8988T (cell line): ENCODE results near the gene ZNF784.
A peak's percentile ranks its signal among the peaks of the same experiment; 100 is the strongest.

Experiments
- DNase-seq: peaks from one replicate; pipeline ENCODE4 v3.0.0; 2011

The ZNF784 gene

DNA sequence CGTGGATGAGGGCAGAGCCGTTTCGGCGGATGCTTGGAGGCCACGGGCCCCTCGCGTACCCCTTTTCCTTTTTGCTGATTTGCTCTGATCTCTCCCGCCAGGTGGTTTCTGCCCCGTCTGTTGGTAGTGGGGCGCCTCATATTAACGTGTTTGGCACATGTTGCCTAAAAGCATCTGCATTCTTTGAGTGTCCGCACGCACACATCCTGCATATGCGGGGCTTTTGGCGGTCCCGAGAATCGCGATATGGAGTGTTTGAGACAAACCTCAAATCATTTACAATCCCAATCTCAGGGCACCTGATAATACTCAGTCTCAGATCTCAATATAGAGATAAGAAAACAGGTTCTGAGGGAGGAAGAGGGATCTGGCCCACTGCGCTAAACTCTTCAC lies 31.3 kb upstream of the ZNF784 start:
- DNase-seq, result no peak

- peak; percentile 83 for DNase-seq
Observed at GRCh38 chr19:55654868-55655647, 30.7 kb upstream of the ZNF784 start, which contains the start of gene U2AF2. TSS of gene U2AF2 (plus strand) at chr19:55655035. CDS start at chr19:55655105, 70 bp downstream.

GRCh38 chr19:55654323-55654867 lies 30.0 kb upstream of the ZNF784 start:
- no peak for DNase-seq

- DNase-seq, result peak; percentile 88
Observed at GRCh38 chr19:55653651-55654322, 29.4 kb upstream of the ZNF784 start.

DNA sequence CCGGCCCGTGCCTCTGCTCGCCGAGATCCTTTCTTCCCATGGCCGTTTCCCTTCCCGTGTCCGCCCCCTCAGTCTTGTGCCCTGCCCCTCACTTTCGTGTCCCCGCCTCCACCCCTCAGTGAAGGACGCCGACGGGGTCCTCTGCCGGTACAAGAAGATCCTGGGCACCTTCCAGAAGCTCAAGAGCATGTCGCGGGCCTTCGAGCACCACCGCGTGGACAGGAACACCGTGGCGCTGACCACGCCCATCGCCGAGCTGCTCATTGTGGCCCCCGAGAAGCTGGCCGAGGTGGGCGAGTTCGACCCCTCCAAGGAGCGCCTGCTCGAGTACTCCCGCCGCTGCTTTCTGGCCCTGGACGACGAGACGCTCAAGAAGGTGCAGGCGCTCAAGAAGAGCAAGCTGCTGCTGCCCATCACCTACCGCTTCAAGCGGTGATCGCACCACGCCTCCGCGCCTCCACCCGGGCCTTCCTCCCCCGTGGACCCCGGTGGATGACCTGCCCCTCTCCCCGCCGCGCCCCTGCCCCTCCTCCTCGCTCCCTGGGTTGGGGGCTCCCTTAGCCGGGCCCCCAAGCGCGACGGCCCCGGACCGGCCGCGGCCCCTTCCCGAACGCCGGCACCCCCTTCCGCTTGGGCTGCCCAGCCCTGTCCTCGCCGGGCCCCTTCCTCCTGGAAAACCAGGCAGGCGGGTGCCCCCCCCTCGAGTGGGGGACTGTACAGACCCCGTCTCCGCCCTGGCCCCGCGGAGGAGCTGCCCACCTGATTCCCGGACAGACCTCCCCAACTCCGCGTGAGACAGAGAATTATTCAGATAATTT lies 28.2 kb upstream of the ZNF784 start:
- DNase-seq, result no peak

GRCh38 chr19:55651236-55651635 lies 26.9 kb upstream of the ZNF784 start:
- no peak for DNase-seq

DNA sequence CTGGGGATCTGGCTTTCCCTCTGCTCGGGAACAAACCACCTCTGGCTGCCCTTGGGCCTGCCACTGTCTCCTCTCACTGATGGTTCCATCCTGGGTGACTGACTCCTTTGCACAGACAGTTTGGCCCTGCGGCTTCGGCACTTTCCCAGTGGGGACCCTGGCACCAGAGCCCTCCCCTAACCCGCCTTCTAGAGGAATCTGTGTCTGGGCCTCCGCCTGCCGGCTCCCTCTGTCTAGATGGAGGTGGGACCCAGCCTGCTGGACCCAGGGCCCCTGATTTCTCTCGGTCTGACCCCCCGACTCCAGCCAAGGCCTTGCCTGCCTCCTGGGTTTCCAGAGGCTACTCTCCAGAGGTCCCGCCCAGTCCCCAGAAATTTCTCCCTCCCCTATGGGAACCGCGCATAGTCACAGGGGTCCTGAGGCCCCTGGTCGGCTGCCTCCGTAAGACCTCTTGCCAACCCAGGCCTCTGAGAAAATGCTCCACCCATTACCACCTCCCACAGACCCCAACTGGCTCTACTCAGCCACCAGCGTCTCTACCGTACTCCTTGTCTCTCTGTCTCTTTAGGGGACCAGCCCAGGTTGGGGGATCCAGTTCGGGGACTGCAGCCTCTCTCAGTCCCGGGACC lies 26.4 kb upstream of the ZNF784 start:
- DNase-seq, result no peak

DNA sequence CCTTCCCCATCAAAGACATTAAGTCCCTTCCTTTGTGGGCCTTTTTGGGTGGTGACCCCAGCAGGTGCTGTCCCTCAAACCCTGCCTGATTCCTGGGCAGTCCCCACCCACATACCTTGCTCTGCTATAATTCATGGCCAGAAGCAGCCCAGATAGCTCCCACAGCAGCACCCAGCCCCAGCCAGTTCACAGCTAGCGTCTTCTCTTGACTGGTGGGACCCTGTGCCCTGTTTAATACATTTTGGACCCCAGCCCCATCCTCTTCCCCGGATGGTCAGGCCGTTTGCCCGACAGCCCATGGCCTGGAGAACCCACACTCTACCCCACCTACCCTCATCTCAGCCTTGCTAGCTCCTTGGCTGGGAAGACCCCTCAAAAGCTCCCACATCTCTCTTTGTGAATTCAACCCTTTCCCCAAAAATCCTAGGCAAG lies 25.8 kb upstream of the ZNF784 start:
- no peak for DNase-seq

GRCh38 chr19:55649268-55650125 lies 25.1 kb upstream of the ZNF784 start:
- no peak for DNase-seq

DNA sequence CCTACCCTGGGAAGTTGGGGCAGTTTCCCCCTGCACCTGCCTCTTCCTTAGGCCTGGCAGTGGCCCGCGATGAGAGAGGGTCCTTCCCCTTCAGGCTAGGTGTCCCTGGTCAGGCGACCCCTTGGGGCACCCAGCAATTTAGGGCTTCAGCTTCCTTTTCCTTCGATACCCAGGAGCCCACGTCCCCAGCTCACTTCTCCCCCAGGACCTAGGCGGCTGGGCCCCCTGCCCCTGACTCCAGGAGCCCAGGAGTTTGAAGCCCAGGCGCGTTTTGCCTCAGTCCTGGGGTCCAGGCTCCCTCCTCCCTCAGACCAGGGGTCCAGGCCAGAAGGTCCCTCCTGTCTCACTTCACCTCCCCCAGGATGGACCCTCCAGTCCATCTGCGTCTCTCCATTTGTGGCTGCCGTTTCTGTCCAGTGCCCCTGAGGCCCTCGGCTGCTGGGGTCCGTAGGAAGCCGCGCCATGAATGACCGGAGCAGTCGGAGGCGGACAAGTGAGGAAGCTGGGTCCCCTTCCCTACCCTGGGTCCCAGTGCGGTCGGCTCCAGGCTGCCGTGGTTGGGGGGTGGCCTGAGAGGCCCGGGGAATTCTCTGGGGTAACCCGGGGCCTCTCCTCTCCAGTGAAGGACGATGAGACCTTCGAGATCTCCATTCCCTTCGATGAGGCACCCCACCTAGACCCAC lies 24.4 kb upstream of the ZNF784 start:
- DNase-seq, result no peak

- no peak for DNase-seq
Observed at GRCh38 chr19:55647732-55648584, 23.6 kb upstream of the ZNF784 start, which contains the start of gene CCDC106. TSS of gene CCDC106 (plus strand) at chr19:55648212. CDS start at chr19:55649047, 835 bp downstream.

DNA sequence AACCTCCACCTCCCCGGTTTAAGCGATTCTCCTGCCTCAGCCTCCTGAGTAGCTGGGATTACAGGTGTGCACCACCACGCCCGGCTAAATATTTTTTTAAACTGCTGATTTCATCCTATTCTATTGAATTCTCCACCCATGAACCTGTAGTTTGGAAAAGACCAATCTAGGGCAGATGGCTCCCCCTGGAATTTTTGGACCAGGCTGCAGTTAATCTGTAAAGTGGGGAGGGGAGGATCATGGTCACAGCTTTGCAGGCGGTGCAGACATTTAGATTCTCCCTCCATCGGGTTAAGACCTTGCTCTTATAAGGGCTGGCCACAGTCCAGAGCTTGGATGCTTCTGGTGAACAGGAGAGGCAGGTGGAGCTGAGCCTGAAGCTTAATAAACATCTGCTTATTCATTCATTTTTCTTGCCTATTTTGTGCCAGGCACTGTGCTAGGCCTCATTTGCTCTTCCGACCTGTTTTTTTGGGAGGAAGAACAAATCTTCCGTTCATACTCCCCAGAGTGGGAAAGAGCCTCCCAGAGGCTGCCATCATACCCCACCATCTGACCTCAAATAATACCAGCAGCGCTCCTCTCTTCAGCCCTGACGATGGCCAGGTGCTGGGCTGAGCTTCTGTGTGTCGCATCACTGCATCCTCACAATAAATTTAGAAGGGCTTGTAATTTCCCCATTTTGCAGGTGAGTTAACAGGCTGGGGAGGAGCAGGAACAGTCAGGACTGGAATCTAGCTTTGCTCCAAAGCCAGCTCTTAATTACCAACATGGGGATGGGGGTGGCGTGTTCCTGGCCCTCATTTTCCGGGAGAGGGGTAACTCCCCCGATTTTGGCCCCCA lies 22.7 kb upstream of the ZNF784 start:
- no peak for DNase-seq

- DNase-seq, result no peak
Observed at GRCh38 chr19:55645512-55645881, 21.1 kb upstream of the ZNF784 start.

GRCh38 chr19:55644842-55645511 lies 20.6 kb upstream of the ZNF784 start:
- DNase-seq, result no peak

GRCh38 chr19:55644191-55644833 lies 19.9 kb upstream of the ZNF784 start:
- DNase-seq, result no peak

DNA sequence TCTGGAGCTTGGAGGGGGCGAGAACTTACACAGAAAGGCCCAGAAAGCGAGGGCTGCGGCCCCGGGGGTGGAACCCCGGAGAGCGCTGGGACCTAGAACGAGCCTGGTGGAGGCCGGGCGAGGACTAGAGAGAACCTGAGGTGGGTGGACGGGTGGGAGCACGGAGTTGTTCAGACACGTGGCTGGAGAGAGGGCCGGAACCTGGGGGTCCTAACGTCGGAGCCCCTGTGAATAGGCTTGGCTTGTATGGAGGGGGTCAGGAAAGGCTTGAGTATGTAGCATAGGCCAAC lies 19.5 kb upstream of the ZNF784 start:
- DNase-seq, result no peak

DNA sequence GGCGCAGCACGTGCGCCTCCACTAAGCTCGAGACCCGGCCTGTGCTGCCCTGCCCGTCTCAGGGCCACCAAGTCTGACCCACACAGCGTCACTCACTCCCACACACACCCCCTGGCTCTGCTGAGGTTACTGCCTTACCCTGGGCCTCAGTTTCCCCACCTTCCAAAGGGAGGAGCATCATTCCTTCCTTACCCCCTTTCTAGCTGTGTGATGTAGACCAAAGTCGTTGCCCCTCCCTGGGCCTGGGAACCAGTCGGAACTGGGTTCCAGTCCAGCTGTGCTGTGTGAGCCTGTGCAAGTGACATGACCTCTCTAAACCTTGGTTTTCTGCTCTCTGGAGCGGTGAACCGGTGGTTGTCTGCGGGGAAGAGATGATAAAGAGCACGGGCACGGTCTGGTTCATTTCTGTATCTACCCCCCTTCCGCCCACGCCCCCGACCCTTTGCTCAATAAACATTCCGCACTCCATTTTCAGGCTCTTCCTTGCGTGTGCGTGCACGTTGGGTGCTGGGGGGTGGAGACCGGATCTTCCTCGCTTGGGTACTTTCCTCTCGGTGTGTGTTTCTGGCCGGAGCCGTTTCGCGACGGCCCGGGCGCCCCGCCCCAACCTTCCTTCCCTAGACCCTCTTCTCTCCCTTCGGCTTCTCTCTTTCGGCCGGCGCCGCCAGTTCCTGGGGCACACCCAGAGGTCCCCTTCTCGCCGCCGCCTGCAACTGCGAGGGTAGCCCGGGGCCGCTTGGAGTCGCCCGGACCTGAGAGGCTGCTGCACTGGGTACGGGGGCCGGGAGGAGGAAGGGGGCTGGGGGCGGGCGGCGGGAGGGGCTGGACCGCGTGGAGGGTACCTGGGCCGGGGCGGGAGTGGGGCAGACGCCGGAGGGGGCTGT lies 18.9 kb upstream of the ZNF784 start, which contains the start of gene ZNF581:
TSS of gene ZNF581 (plus strand) at position 647 of the 884 bp plus-strand sequence. CDS start 923 bp downstream, outside the sequence.
- DNase-seq, result peak; percentile 83
